A549 (cell line): ENCODE results near the gene ZC3H14. TPM values are rescaled to one million over a fixed set of nuclear protein-coding genes. Genes with fewer than 3 reads are reported as not detected.
A peak's percentile ranks its signal among the peaks of the same experiment; 100 is the strongest.

Source experiments
- ATAC-seq, 2 experiments: fragments of 200-7000 bp in 1 of 2; fragments of >200 bp in 1 of 2; cut with Nextera tagmentation in 1 of 2; cut with Tn5 transposase in 1 of 2; 3 replicates each; pipeline versions ENCODE4 v1.8.0 to v1.9.1; 2018 to 2020; ENCODE audit warnings: mild to moderate bottlenecking in 1 of 2, moderate library complexity in 1 of 2
- CTCF ChIA-PET: fragments of 300-600 bp; sonication (Branson Sonifier 250); formaldehyde crosslinking; extraction: SDS; loops from one replicate; lab custom pipeline; 2021; ENCODE audit warnings: antibody characterized with exemption, inconsistent platforms; lab: Yijun Ruan, JAX
- POLR2A ChIA-PET: fragments of 350-600 bp; formaldehyde crosslinking; extraction: SDS; loops from one replicate; lab custom pipeline; 2021; ENCODE audit warnings: antibody characterized with exemption, inconsistent platforms; lab: Yijun Ruan, JAX
- DNase-seq, 2 experiments: peaks; one replicate each; pipeline versions ENCODE4 v3.0.0 to v3.0.0-alpha.2; 2011 to 2016; ENCODE audit warnings: low read depth in 1 of 2, low spot score in 1 of 2
- FAIRE-seq: peaks from 2 replicates; lab custom pipeline; 2011; peaks lifted over from hg19 to GRCh38; lab: Jason Lieb, UNC
- H3K27ac ChIP-seq, 2 experiments: fragments of >200 bp; sonication (Bioruptor Twin); formaldehyde crosslinking; 3 replicates each; pipeline ENCODE4 v1.5.1; 2016 to 2017
- H3K4me1 ChIP-seq: fragments of >200 bp; sonication (Bioruptor Twin); formaldehyde crosslinking; 3 replicates; pipeline ENCODE4 v1.6.1; 2016
- H3K4me2 ChIP-seq: fragments of >200 bp; sonication (Bioruptor Twin); formaldehyde crosslinking; 3 replicates; pipeline ENCODE4 v1.6.1; 2016
- H3K4me3 ChIP-seq: fragments of >200 bp; sonication (Bioruptor Twin); formaldehyde crosslinking; 3 replicates; pipeline ENCODE4 v1.5.1; 2016
- H3K9me3 ChIP-seq: fragments of >200 bp; sonication (Bioruptor Twin); formaldehyde crosslinking; 3 replicates; pipeline ENCODE4 v1.6.1; 2016
- BHLHE40 ChIP-seq: IDR thresholded peaks from 2 replicates; pipeline ENCODE4 v1.6.1; 2012; ENCODE audit warnings: low read depth, low read length, inconsistent platforms
- CTCF ChIP-seq: fragments of >200 bp; sonication (Bioruptor Twin); formaldehyde crosslinking; IDR thresholded peaks from 3 replicates; pipeline ENCODE4 v1.5.1; 2016
- E2F6 ChIP-seq: IDR thresholded peaks from 2 replicates; pipeline ENCODE4 v1.6.1; 2012; ENCODE audit warnings: low read depth, borderline replicate concordance
- EHF ChIP-seq: fragments of 250-450 bp; sonication (Bioruptor Pico); IDR thresholded peaks from 2 replicates; pipeline ENCODE4 v1.5.0; 2020; ENCODE audit warnings: mild to moderate bottlenecking
- ELK1 ChIP-seq: fragments of 150-350 bp; IDR thresholded peaks from 2 replicates; pipeline ENCODE4 v1.6.1; 2014; ENCODE audit warnings: low read depth, mild to moderate bottlenecking, low read length
- FOSL2 ChIP-seq, 2 experiments: fragments of 450-650 bp in 1 of 2; fragments of >200 bp in 1 of 2; sonication (Bioruptor Twin) in 1 of 2; formaldehyde crosslinking; IDR thresholded peaks; 2 replicates each; pipeline versions ENCODE4 v1.5.0 to v1.6.1; 2016 to 2020; ENCODE audit warnings: mild to moderate bottlenecking in 1 of 2, moderate library complexity in 1 of 2
- FOXS1 ChIP-seq: fragments of 250-450 bp; sonication (Bioruptor Pico); IDR thresholded peaks from 2 replicates; pipeline ENCODE4 v1.5.0; 2020; ENCODE audit warnings: mild to moderate bottlenecking, moderate library complexity
- HDAC2 ChIP-seq: fragments of 200-600 bp; sonication (generic); IDR thresholded peaks from 2 replicates; pipeline ENCODE4 v1.6.1; 2016
- HES2 ChIP-seq: fragments of >200 bp; sonication (Bioruptor Twin); formaldehyde crosslinking; IDR thresholded peaks from 2 replicates; pipeline ENCODE4 v1.6.1; 2016
- HMGXB4 ChIP-seq: fragments of 250-450 bp; sonication (Bioruptor Pico); IDR thresholded peaks from 2 replicates; pipeline ENCODE4 v1.5.0; 2021; ENCODE audit warnings: mild to moderate bottlenecking, moderate library complexity, borderline replicate concordance
- HOXA7 ChIP-seq: fragments of 250-450 bp; sonication (Bioruptor Pico); IDR thresholded peaks from 2 replicates; pipeline ENCODE4 v1.5.0; 2020; ENCODE audit warnings: mild to moderate bottlenecking, moderate library complexity
- HOXB5 ChIP-seq: fragments of 250-450 bp; sonication (Bioruptor Pico); IDR thresholded peaks from 2 replicates; pipeline ENCODE4 v1.5.0; 2020; ENCODE audit warnings: mild to moderate bottlenecking, moderate library complexity
- KDM1A ChIP-seq: fragments of 200-600 bp; sonication (generic); IDR thresholded peaks from 2 replicates; pipeline ENCODE4 v1.6.1; 2016; ENCODE audit warnings: low read depth, mild to moderate bottlenecking
- NPAS2 ChIP-seq: fragments of 250-450 bp; sonication (Bioruptor Pico); IDR thresholded peaks from 2 replicates; pipeline ENCODE4 v1.8.0; 2022; ENCODE audit warnings: mild to moderate bottlenecking, moderate library complexity, borderline replicate concordance
- NR3C1 ChIP-seq: fragments of >200 bp; sonication (Bioruptor Twin); formaldehyde crosslinking; IDR thresholded peaks from 3 replicates; pipeline ENCODE4 v1.6.1; 2017
- PBX3 ChIP-seq: IDR thresholded peaks from 2 replicates; pipeline ENCODE4 v1.6.1; 2012
- PHF8 ChIP-seq: fragments of 200-600 bp; sonication (generic); IDR thresholded peaks from 2 replicates; pipeline ENCODE4 v1.6.1; 2016; ENCODE audit warnings: low read depth, mild to moderate bottlenecking, antibody characterized with exemption, moderate library complexity, borderline replicate concordance
- POLR2A ChIP-seq: IDR thresholded peaks from 2 replicates; pipeline ENCODE4 v1.6.1; 2012; ENCODE audit warnings: mild to moderate bottlenecking, low read length
- POLR2AphosphoS2 ChIP-seq: conservative IDR thresholded peaks from 2 replicates; pipeline ENCODE4 v1.6.1; 2012; ENCODE audit warnings: low read length, improper control_type of control experiment, inconsistent platforms
- RAD21 ChIP-seq, 2 experiments: fragments of >200 bp in 1 of 2; sonication (Bioruptor Twin) in 1 of 2; formaldehyde crosslinking in 1 of 2; IDR thresholded peaks in 1 of 2; conservative IDR thresholded peaks in 1 of 2; 2 replicates in 1 of 2; 3 replicates in 1 of 2; pipeline ENCODE4 v1.6.1; 2012 to 2018; ENCODE audit warnings: inconsistent platforms in 1 of 2
- RCOR1 ChIP-seq: fragments of 150-350 bp; IDR thresholded peaks from 2 replicates; pipeline ENCODE4 v1.6.1; 2014; ENCODE audit warnings: antibody characterized with exemption, low read length, low read depth
- SMC3 ChIP-seq: fragments of >200 bp; sonication (Bioruptor Twin); formaldehyde crosslinking; IDR thresholded peaks from 3 replicates; pipeline ENCODE4 v1.6.1; 2018; ENCODE audit warnings: inconsistent platforms
- TFCP2L1 ChIP-seq: fragments of 250-450 bp; sonication (Bioruptor Pico); IDR thresholded peaks from 2 replicates; pipeline ENCODE4 v1.5.0; 2021; ENCODE audit warnings: mild to moderate bottlenecking
- TP53 ChIP-seq: fragments of 250-450 bp; sonication (Bioruptor Pico); IDR thresholded peaks from 2 replicates; pipeline ENCODE4 v1.5.0; 2021; ENCODE audit warnings: mild to moderate bottlenecking, moderate library complexity
- USF2 ChIP-seq: fragments of 450-650 bp; IDR thresholded peaks from 2 replicates; pipeline ENCODE4 v1.6.1; 2014; ENCODE audit warnings: antibody characterized with exemption
- ZC3H11A ChIP-seq: fragments of 450-650 bp; IDR thresholded peaks from 2 replicates; pipeline ENCODE4 v1.6.1; 2014; ENCODE audit warnings: antibody characterized with exemption, mild to moderate bottlenecking
- ZFP36 ChIP-seq: fragments of 450-650 bp; IDR thresholded peaks from 2 replicates; pipeline ENCODE4 v1.6.1; 2014; ENCODE audit warnings: borderline replicate concordance; ENCODE audit not compliant: partially characterized antibody
- ZSCAN20 ChIP-seq: fragments of 250-450 bp; sonication (Bioruptor Pico); IDR thresholded peaks from 2 replicates; pipeline ENCODE4 v1.8.0; 2022; ENCODE audit warnings: mild to moderate bottlenecking, moderate library complexity
- WGBS: methylation state at CpG from one replicate; pipeline ENCODE4 v1.1.6; 2017; ENCODE audit errors: missing lambda C conversion rate; 5-methylcytosine and 5-hydroxymethylcytosine counted together
- polyA plus RNA-seq, 4 experiments: library from polyadenylated mRNA; depleted of rRNA in 3 of 4; stranded (reverse); fragments of >200 nt; fragmentation: RNase III in 1 of 4; extraction: RNeasy Plus Mini Kit Qiagen cat#74134 plus additional on column Dnase treatment in 1 of 4; gene quantifications; 2 replicates in 3 of 4; 3 replicates in 1 of 4; pipeline ENCODE4 v1.2.3, GENCODE V29; 2011 to 2017

The ZC3H14 gene
- polyA plus RNA-seq, 2 of the 4 experiments (the other 2 are of a cell fraction): 64.5 to 141 TPM

GRCh38 chr14:88556581-88556980 is 6.3 kb upstream of the ZC3H14 start:
- CTCF ChIA-PET: interaction anchor here (1.1 to 4.8 kb wide), 5 partner anchors 10 to 368 kb away, joined by 3 to 40 read pairs (median 4); no protein-coding TSS in a partner anchor
- TF ChIP-seq NPAS2 (CRISPR knock-in tag): no peak
- TF ChIP-seq HOXB5 (CRISPR knock-in tag): no peak
- TF ChIP-seq HOXA7 (CRISPR knock-in tag): no peak
- no peak for TF ChIP-seq ZSCAN20 (CRISPR knock-in tag)
- TF ChIP-seq RCOR1: no peak
- no peak for TF ChIP-seq ELK1
- no peak for TF ChIP-seq HES2
- no peak for TF ChIP-seq PBX3
- no peak for TF ChIP-seq EHF (CRISPR knock-in tag)
- TF ChIP-seq POLR2AphosphoS2: no peak
- no peak for TF ChIP-seq TP53
- no peak for TF ChIP-seq HMGXB4 (CRISPR knock-in tag)
- no peak for TF ChIP-seq TFCP2L1 (CRISPR knock-in tag)
- TF ChIP-seq POLR2A: no peak
- TF ChIP-seq E2F6: no peak
- H3K4me2 ChIP-seq: no peak overlapping the region

GRCh38 chr14:88559852-88560251 is 3.0 kb upstream of the ZC3H14 start:
- no peak for TF ChIP-seq FOXS1 (CRISPR knock-in tag)
- TF ChIP-seq SMC3: peak; percentile 44
- peak; percentile 61 to 69 for TF ChIP-seq RAD21 (conservative IDR thresholded peaks at IDR 0.05 in 1 of 2, IDR thresholded peaks at IDR 0.05 in 1 of 2)
- no peak for TF ChIP-seq ZC3H11A
- no peak for TF ChIP-seq ZFP36
- TF ChIP-seq CTCF: peak; percentile 54
- TF ChIP-seq BHLHE40: no peak
- TF ChIP-seq USF2: no peak
- no peak for TF ChIP-seq EHF (CRISPR knock-in tag)
- TF ChIP-seq FOSL2 (IDR thresholded peaks at IDR 0.05): no peak
- no peak for TF ChIP-seq FOSL2 (CRISPR knock-in tag; IDR thresholded peaks at IDR 0.05)
- no peak for TF ChIP-seq KDM1A
- no peak for TF ChIP-seq NR3C1
- no peak for TF ChIP-seq HDAC2
- TF ChIP-seq PHF8: no peak
- TF ChIP-seq ZSCAN20 (CRISPR knock-in tag): no peak
- TF ChIP-seq, all 56 proteins: peak for 3
- Histone ChIP-seq H3K4me2 (no peak overlapping the region), H3K9me3 (no peaks in the 10 kb centered on the region), H3K4me3 (no peak overlapping the region), H3K27ac (no peak overlapping the region), H3K4me1 (peaks cover 22% of the 10 kb centered on the region)
- CTCF ChIA-PET: interaction anchor here (0.7 to 4.8 kb wide), 13 partner anchors 8 to 1295 kb away, joined by 3 to 40 read pairs (median 3); no protein-coding TSS in a partner anchor
- POLR2A ChIA-PET: interaction anchor here (0.6 to 0.7 kb wide), 2 partner anchors 46 to 91 kb away, joined by 3 to 6 read pairs; no protein-coding TSS in a partner anchor
- 8% methylated on average over 1 of the region's 1 CpG for WGBS
- DNase-seq: peak in 1 of 2 experiments; percentile 74
- ATAC-seq: peak; percentile 37 to 48; a peak in 5 of 6 replicates
- no peak for FAIRE-seq

More at GRCh38 chr14:88556581-88556980, 6.3 kb upstream of the ZC3H14 start:
- POLR2A ChIA-PET: no interaction called here
- FAIRE-seq (no peak), ATAC-seq (no peak), DNase-seq (no peak)
- Histone ChIP-seq H3K4me3 (no peak overlapping the region), H3K27ac (peak overlapping the region in 1 of 2 experiments; percentile 32; a peak in 2 of 6 replicates), H3K9me3 (no peaks in the 10 kb centered on the region), H3K4me1 (peaks cover 27% of the 10 kb centered on the region)
- 52% methylated on average over 3 of the region's 3 CpGs for WGBS
